ENCODE results near the gene HOXA10. TPM values are rescaled to one million over a fixed set of nuclear protein-coding genes. Genes with fewer than 3 reads are reported as not detected.

Gene HOXA10
- total RNA-seq, 1 donor from 2014 or later, result not detected

DNA sequence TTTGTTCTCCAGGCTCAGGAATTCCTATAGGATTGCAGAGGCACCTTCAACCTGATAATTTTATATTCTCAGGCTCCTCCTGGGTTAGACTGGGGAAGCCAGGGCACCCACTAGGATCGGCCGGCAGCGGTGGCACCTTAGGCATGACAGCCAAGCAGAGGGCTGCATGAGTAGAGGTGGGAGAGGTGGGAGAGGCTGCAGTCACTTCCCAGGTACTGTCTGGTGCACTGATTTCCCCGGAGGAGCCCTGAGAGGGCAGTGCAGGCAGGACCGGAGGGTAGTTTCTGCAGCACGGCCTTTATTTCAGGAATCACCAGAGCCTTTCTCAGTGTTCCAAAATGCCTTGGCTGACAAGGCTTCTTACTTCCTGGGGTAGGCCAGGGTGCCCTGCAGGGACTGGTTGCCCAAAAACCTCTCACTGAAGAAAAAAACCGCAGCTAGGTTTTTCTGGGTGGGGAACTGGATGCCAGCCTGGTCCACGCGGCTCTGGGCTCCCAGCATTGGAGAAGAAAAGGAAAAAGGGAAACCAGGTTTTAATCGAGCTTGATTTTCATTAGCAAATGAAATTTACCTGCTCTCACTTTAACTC, 29.3 kb upstream of the HOXA10 start:
- DNase-seq, result no peak

DNA sequence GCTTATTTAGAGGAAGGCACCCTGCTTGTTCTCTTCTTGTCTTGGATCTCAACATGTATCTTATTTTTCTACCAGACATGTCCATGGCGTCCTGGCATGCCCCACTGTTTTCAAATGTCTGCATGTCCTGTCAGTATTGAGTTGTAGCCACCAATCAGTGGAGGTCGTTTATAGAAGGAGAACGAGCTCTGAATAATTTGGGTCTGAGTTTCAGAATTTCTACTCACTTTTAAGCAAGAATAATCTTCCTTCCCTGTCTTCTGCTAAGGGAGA, 28.7 kb upstream of the HOXA10 start:
- DNase-seq, result no peak

GRCh38 chr7:27202018-27202861, 28.1 kb upstream of the HOXA10 start:
- no peak for DNase-seq

GRCh38 chr7:27201580-27202017, 27.5 kb upstream of the HOXA10 start:
- no peak for DNase-seq

- DNase-seq, result no peak
These were observed 26.9 kb upstream of the HOXA10 start for GRCh38 chr7:27200761-27201579.

GRCh38 chr7:27199849-27200760, 26.0 kb upstream of the HOXA10 start, which contains the start of gene HOXA13:
Gene HOXA13, minus strand, starts transcription at chr7:27200091. Its CDS starts 14 bp downstream, at chr7:27200077.
- DNase-seq, result no peak

- DNase-seq, result no peak
These were observed 25.0 kb upstream of the HOXA10 start for GRCh38 chr7:27198871-27199801.

DNA sequence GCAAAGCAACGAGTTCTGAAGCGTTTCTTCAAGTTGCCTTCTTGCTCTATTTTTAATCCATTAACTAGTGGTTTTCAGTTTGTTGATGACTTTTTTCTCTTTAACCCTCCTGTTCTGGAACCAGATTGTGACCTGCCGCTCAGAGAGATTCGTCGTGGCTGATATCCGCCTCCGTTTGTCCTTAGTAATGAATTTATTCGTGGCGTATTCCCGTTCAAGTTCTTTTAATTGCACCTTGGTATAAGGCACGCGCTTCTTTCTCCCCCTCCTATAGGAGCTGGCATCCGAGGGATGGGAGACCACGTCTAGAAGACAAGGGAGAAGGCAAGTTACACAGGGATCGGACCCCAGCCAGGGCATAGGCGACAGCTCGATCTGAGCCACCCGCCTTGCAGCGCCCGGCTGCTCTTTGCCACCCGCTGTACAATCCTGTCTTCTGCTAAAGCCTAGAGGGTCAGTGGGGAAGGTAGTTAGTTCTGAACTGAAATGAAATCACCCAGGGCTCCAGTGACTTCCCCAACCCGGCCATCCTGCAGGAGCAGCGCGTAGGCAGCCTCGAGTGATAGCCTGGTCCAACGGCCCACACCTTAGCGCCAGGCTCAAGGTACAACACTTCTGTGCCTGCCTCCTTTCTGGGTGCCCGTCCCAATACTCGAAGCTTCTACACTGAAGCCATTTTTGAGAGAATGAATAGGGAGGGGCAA, 24.2 kb upstream of the HOXA10 start:
- DNase-seq, result no peak

DNA sequence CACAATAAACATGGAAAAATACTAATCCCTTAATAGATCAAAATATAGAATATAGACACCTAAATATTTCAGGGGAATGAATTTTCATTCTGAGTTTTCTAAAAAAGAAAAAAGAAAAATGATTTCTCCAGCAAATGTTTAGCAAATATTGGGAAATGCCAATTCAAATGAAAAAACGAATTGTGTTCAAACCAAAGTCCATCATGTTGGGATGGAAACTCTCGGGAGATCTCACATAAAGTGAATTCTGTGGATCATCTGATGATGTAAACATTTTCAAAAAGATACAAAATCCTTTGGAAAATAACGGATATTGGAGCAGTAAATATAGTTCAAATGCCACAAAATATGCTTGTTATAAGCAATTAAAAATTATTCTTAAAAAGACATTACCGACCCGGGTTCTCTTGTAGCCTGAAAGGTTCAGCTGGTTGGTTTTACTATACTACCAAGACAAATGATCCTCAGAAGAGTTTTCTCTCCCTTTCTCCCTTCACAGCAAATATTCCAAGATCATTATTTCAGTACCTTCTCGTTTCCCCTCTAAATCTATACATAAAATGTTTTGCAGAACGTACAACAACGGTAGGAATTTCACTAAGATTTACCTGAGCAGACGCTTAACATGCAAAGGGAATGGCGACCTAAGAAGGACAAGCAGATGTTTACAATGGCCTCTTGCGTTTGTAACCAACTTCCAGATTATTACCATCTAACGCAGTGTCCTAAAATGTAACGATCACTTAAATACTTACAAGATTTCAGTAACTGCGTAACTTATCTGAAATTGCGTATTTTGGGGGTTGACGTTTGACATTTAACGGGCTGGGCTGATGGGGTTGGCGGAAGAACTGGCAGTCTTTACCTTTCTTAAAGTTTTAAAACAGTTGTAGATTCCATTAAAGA, 23.3 kb upstream of the HOXA10 start:
- no peak for DNase-seq

DNA sequence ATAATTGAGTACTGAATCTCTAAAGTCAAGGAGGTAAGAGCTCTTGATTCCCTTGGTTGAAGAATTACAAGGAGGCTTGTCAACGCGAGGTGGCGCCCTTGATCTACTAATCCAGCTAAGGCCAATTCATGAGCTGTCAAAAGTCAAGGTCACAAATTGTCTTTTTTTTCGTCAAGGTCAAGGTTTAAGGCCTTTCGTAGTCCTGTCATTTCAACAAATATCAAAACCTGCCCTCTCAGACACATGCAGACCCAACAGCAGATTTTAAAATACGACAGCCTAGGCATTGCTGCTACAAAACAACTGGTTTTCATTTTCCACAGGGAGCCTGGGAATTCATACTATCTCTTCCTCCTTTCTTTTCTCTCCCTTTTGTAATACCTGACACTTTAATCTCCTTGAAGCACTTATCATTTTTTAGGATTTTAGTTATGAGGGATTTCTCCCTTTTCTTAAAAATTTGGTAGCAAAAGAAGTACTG, 22.2 kb upstream of the HOXA10 start:
- no peak for DNase-seq

GRCh38 chr7:27194686-27195379, 20.7 kb upstream of the HOXA10 start:
- no peak for DNase-seq

DNA sequence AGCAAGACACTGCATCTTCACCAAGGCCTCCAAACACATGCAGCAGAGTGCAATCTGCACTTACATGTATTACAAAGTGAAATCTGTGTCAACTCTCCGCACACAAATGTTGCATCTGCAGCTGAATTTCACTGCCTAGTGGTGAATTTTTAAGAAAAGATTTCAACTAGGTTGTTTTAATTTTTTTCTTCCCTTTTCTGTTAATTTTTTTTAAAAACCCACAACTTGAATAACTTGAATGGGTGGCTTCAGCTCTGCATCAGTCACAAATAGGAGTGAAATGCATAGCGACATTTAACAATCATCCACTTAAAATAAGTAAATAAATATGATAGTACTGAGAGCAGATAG, 19.9 kb upstream of the HOXA10 start:
- DNase-seq, result no peak

DNA sequence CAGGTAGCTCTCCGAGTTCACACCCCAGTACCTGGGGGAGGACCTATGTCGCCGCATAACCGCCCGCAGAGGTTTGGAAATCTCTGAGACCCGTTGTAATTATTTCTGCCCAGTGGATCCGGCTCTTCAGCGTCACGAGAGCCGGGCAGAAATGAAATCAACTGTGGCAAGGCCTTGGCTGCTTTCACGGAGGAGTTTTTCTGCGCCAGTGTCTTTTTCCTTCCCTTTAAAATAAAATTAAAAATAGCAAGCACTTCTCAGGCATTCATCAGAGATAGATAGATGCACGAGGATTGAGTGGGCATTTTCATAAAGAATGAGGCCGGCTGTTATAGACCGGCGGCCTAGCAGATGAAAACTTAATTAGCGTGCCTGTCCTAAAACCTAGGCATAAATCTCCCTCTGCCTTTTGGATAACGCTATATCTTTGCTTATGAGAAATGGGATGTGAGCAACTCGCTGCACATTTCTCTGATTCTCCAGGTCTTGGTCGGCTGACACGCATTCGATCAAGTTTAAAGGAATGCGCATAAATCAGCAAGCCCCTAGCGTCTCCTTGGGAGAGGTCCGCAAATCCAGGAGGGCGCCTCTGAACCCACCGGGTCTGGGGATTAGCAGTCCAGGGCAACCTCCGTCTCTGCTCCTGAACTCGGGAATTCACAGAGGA, 19.3 kb upstream of the HOXA10 start:
- no peak for DNase-seq

DNA sequence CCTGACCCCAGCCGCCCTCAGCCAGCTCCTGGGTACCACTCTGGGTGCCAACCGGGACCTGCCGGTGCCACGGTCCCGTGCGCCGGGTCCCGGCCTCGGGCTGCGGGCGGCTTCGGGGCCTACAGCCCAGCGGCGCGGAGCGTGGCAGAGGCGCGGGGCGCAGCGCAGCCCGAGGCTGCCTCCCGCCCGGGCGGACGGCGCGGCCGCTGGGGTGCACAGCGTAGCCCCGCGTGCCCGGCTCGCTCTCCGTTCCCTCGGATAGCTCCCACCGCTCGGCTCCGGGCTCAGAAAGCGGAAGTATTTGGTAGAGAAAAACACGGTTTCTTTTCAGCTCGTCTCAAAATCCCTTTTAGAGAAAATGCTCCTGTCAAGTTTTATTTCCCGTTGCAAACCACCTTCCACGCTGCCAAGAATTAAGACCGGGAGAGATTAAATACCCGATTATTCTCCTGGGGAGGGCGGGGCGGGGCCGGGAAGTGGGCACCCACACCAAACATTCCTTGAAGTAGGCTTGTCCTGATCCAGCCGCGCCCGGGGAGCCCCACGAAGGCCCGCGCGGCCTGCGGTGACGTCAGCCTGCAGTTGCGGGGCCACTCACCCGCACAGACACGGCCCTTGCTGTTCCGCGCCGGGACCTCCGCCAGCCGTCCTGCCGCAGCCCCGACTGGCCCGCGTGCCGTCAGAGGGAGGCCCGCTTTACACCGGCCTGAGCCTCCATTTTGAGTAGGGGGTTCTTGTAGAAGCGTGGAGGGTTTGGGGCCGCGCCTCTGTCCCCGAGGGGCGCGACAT, 18.6 kb upstream of the HOXA10 start:
- DNase-seq, result no peak

GRCh38 chr7:27191833-27192545, 17.9 kb upstream of the HOXA10 start:
- no peak for DNase-seq

- no peak for DNase-seq
These were observed 17.1 kb upstream of the HOXA10 start for GRCh38 chr7:27191161-27191731.

All from occipital lobe (tissue), 2 donors.